Measurements from ENCODE around the gene PSMB3.
"Not testable (repeated sequence)": the region's sequence is repeated elsewhere in the genome, so short reads cannot be mapped to it uniquely, and the experiment has no call there.

Gene PSMB3

GRCh38 chr17:38750044-38750311, 2.6 kb upstream of the PSMB3 start:
- DNase-seq = no peak

DNA sequence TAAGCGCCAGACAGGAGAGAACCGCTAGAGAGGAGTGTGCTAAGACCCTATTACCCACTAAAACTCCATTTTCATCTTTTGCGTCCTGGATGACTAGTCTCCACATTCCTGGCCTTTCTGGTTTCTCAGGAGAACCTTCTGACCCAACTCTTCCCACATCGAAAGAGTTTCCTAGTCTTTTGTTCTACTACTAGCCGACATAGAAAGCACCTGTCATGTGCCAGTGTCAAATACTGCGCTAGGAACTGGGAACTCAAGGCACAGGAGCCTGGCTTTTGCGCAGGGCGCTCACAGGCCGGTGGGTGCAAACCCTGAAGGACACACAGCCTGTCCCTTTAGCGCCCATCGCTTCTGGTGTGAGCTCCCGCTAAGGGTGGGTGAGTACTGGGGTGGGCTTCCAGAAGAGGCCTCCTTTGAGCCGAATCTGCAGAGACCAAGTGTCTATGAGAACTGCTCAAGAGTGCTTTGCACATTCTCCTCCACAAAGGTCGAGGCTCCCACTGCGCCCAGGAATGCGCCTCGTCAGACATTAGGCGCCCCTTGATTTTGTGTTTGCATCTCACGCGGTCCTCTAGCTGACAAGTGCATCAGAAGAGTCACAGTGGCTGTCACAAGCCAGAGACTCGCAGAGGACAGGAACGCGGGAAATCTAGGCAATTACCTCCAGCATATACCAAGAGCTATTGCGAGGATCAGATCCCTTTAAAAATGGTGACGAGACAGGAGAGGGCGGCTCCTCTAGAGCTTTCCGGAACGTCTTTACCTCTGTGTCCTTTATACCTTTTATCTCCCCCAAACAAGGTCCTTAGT, 2.0 kb upstream of the PSMB3 start:
- DNase-seq = no peak

GRCh38 chr17:38751144-38751807, 1.3 kb upstream of the PSMB3 start:
- DNase-seq = no peak

DNA sequence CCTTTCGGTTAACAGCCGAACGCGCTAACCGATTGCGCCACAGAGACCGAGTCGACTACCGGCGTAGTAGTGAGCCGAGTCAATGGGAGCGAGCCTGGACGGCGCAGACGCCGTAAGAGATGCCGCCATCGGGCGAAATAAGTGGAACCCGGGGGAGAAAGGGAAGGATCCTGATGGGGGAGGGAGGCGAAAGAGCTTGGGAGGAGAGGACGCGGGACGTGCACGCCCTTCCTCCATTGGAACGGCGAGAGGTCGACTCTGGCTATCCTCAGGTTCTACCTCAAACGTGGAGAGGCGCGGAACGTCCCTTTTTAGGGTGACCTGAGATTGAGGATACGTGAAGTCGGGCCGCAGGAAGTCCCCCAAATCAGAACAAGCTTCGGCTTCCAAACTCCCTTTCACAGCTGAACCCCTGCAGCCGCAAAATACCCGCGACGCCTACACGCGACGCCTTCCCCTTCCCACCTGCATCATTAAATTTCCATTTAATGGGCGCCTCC, 683 bp upstream of the PSMB3 start:
- peak; percentile 94 for DNase-seq

DNA sequence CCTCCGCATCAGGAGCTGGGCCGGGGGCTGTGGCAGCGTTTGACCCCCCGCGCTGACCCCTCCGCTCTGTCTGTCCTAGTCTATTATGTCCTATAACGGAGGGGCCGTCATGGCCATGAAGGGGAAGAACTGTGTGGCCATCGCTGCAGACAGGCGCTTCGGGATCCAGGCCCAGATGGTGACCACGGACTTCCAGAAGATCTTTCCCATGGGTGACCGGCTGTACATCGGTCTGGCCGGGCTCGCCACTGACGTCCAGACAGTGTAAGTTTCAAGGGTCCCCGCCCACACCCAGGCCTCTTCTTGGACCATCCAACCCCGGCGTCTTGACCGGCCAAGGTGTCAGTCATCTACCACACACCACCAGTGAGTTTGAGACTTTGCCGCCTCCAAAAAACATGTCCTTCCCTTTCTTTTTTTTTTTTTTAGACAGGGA, 548 bp downstream of the PSMB3 start:
- DNase-seq = peak; percentile 61

- peak; percentile 88 for DNase-seq
Observed at GRCh38 chr17:38761612-38762011, 9.1 kb downstream of the PSMB3 start.

DNA sequence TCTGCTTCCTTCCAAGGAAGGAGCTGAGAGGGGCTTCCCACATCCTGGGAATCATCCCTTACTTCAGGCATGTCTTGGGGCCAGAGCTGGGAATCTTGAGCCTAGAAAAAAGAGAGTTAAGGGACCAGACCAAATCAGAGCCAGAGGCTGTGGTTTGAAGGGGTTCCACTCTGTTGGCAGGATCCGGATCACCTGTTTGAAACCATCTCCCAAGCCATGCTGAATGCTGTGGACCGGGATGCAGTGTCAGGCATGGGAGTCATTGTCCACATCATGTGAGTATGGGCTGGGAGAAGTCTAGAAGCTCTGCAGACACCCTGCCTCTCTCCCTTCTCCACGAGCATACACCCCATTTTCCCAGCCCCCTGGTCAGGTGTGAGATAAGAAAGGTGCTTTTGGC, 9.7 kb downstream of the PSMB3 start:
- no peak for DNase-seq

DNA sequence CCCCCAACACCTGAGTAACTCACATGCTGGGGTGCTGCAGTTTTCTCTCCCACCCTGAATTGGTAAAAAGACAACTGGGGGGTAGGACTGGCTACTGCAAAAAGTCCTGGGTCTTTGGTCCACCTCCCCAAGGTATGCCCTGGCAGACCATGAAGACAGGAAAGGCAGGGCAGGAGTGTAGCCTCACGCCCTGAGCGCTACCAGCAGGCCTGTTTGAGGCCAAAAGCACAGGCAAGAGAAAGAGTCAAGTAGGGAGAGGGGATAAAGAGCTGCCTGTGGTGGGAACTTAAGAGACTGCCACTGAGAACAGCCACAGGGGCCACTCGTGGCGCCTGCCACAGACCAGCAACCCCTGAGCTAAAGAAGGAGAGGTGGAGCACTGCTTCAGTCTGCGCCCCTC, 13.8 kb downstream of the PSMB3 start:
- DNase-seq = no peak

- DNase-seq = no peak
Observed at GRCh38 chr17:38768417-38768816, 15.9 kb downstream of the PSMB3 start.

GRCh38 chr17:38773258-38773657, 20.7 kb downstream of the PSMB3 start:
- DNase-seq = no peak

DNA sequence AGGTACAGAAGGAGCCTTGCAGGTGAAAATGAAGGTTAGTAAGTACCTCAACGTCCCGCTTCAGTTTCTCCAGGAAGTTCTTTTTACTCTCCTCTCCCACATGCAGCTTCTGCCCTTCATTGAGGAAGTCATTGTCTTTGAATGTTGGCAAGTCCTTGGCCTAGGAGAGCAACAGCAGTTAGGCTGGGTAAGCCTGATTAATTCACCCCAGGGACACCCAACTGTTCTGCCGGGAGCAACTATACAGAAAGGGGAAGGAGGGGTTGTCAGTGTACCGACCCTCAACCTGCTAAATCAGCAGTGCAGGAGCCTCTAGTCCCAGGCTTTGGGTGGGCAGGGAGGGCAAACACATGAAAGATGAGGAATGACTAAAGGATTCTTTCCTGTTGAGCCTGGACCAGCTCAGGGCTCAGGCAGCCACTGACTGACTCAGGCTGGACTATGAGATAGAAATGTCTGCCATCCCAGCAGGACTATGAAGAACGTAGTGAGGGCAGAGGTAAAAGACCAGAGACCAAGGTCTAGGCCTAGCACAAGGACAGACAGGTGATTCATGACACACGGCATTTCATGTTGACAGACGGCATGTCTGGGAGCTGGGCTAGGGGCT, 25.2 kb downstream of the PSMB3 start:
- DNase-seq = no peak

GRCh38 chr17:38779965-38780752, 27.6 kb downstream of the PSMB3 start:
- no peak for DNase-seq

- no peak for DNase-seq
Observed at GRCh38 chr17:38783227-38783626, 30.7 kb downstream of the PSMB3 start.

DNA sequence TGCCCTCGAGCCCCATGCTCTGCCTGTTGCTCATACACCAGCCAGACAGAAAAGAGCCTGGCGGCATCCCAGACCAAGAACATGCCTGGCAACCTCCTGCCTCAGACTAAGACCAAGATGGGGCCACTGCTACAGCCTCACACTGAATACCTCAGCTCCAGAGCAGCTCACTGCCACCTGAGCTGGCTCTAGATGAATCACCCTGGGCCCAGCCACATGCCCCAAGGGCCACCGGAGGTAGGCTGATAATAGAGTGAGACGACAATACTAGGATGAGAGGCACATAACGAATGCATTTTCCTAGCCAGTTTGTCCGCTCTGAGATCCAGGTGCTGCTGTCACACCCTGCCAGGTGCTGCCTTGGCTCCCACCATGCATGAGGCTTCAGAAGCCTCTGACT, 33.8 kb downstream of the PSMB3 start:
- peak; percentile 75 for DNase-seq

DNA sequence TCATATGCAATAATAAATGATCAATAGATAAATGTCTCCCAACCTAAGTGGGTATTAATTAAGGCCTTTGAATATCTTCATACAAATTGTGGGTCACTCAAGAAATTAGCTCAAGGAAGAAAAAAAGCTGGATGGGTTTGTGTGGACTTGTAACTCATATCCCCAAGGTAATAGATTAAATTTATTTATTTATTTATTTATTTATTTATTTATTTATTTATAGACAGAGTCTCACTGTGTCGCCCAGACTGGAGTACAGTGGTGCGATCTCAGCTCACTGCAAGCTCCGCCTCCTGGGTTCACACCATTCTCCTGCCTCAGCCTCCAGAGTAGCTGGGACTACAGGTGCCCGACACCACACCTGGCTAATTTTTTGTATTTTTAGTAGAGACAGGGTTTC, 35.5 kb downstream of the PSMB3 start:
- not testable (repeated sequence) for DNase-seq

- DNase-seq = peak; percentile 86
Observed at GRCh38 chr17:38789185-38789584, 36.6 kb downstream of the PSMB3 start.

- DNase-seq = not testable (repeated sequence)
Observed at GRCh38 chr17:38790148-38790707, 37.7 kb downstream of the PSMB3 start.

GRCh38 chr17:38791162-38791561, 38.6 kb downstream of the PSMB3 start:
- no peak for DNase-seq

DNA sequence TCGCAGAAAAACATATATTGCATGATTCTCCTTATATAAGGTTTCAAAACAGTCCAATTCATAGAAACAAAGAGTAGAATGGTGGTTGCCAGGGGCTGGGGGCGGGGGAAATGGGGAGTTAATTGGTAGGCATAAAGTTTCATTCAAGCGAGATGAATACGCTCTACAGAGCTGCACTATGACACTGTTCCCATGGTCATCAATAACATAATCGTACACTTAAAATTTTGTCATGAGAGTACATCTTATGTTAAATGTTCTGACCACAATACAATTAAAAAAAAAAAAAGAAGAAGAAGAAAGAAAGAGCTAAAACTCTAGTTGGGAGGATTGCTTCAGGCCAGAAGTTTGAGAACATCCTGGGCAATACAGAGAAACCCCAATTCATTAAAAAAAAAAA, 41.7 kb downstream of the PSMB3 start:
- DNase-seq = no peak

- no peak for DNase-seq
Observed at GRCh38 chr17:38796451-38797157, 44.1 kb downstream of the PSMB3 start.

DNA sequence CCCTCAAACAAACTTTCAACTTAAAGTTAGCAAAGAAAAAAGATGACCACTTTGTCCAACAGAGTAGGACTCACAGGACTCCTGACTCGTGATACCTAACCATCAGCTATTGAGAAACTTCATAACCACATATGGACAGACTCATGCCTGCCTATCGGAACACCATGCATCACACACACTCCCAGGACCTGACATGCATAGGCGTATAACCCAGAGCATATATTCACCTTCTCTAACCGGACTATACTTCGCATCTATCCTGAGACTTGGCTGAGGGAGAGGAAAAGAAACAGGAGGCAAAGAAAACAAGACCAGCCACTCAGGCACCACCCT, 44.6 kb downstream of the PSMB3 start:
- DNase-seq = no peak

GRCh38 chr17:38797828-38798227, 45.3 kb downstream of the PSMB3 start:
- no peak for DNase-seq

Measured in islet precursor cell (in vitro differentiated cells).